Right renal pelvis (tissue), 4 donors: ENCODE measurements around the gene OR6C2. TPM values are rescaled to one million over a fixed set of nuclear protein-coding genes. Genes with fewer than 3 reads are reported as not detected.
"Not testable (repeated sequence)": the region's sequence is repeated elsewhere in the genome, so short reads cannot be mapped to it uniquely, and the experiment has no call there.

Source experiments
- DNase-seq, 4 donors: peaks; one replicate each; pipeline ENCODE4 v3.0.0-alpha.2; 2013; ENCODE audit warnings: low read depth in 4 of 4, low spot score in 3 of 4, missing footprints in 1 of 4
- polyA plus RNA-seq, 4 donors: library from polyadenylated mRNA; unstranded; fragments of 120-200 nt; gene quantifications; one replicate each; pipeline ENCODE4 v1.2.1, GENCODE V29; 2013; ENCODE audit not compliant: insufficient read length in 4 of 4

The OR6C2 gene
- polyA plus RNA-seq, 4 donors: not detected

- DNase-seq: no peak
Observed at GRCh38 chr12:55470088-55470829, 26.4 kb downstream of the OR6C2 start, which contains the start of gene OR6C70. TSS of gene OR6C70 (minus strand) at chr12:55470138. CDS start at chr12:55470138, 0 bp downstream.

DNA sequence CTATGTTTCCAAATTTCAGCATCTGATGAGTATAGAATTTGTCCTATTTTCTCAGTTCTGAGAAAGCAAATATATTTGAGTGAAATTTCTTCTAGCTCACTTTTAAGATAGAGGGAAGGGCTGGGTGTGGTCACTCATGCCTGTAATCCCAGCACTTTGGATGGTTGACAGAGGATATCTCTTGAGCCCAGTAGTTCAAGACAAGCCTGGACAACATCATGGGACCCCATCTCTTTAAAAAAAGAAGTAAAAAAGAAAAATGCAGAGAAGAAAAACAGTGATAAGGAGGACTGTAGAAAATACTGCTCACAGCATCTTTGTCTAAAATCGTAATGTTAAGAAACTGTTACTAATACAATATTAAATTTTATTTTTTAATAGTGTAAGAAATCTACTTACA, 28.4 kb downstream of the OR6C2 start:
- no peak for DNase-seq

- not testable (repeated sequence) for DNase-seq
Observed at GRCh38 chr12:55479136-55479535, 35.3 kb downstream of the OR6C2 start.

GRCh38 chr12:55484284-55484683, 40.4 kb downstream of the OR6C2 start:
- DNase-seq: not testable (repeated sequence)

- no peak for DNase-seq
Observed at GRCh38 chr12:55492078-55492477, 48.2 kb downstream of the OR6C2 start, which contains the start of gene OR6C68. TSS of gene OR6C68 (plus strand) at chr12:55492378. CDS start at chr12:55492378, 0 bp downstream.

GRCh38 chr12:55495490-55495889, 51.6 kb downstream of the OR6C2 start:
- no peak for DNase-seq

GRCh38 chr12:55499231-55499630, 55.4 kb downstream of the OR6C2 start:
- DNase-seq: no peak

- DNase-seq: peak in 2 of 4 donors; percentile 5 to 19
Observed at GRCh38 chr12:55499810-55500252, 56.0 kb downstream of the OR6C2 start.

DNA sequence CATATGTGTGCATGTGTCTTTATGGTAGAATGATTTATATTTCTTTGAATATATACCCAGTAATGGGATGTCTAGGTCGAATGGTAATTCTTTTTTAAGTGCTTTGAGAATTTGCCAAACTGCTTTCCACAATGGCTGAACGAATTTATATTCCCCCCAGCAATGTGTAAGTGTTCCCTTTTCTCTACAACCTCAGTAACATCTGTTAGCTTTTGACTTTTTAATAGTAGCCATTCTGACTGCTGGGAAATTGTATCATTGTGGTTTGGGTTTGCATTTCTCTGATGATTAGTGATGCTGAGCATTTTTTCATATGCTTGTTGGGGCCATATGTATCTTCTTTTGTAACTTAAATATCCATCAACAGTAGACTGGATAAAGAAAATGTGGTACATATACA, 57.7 kb downstream of the OR6C2 start:
- no peak for DNase-seq

Other genes starting within 250 kb of the OR6C2 start
- not detected for gene OR10A7, start 223.1 kb upstream of the OR6C2 start, polyA plus RNA-seq
- not detected for gene OR6C74, start 199.5 kb upstream of the OR6C2 start, polyA plus RNA-seq
- gene OR6C6, start 147.5 kb upstream of the OR6C2 start, polyA plus RNA-seq: under 1 TPM in 1 of 4 donors, not detected in 3; 0.04 TPM
- gene OR6C1, start 129.7 kb upstream of the OR6C2 start, polyA plus RNA-seq: not detected
- gene OR6C3, start 113.3 kb upstream of the OR6C2 start, polyA plus RNA-seq: not detected
- gene OR6C75, start 81.1 kb upstream of the OR6C2 start, polyA plus RNA-seq: under 1 TPM in 1 of 4 donors, not detected in 3; 0.03 TPM
- gene OR6C65, start 43.5 kb upstream of the OR6C2 start, polyA plus RNA-seq: not detected
- not detected for gene OR6C76, start 17.8 kb upstream of the OR6C2 start, polyA plus RNA-seq
- not detected for gene OR6C70, start 26.1 kb downstream of the OR6C2 start, polyA plus RNA-seq
- not detected for gene OR6C68, start 48.3 kb downstream of the OR6C2 start, polyA plus RNA-seq
- under 1 TPM in 1 of 4 donors, not detected in 3; 0.01 TPM for gene OR6C4, start 105.5 kb downstream of the OR6C2 start, polyA plus RNA-seq
- under 1 TPM in 1 of 4 donors, not detected in 3; 0.04 TPM for gene OR2AP1, start 128.4 kb downstream of the OR6C2 start, polyA plus RNA-seq
- gene OR10P1, start 192.8 kb downstream of the OR6C2 start, polyA plus RNA-seq: not detected